Keratinocyte (primary cell): ENCODE data around the gene NSUN3. TPM values are rescaled to one million over a fixed set of nuclear protein-coding genes. Genes with fewer than 3 reads are reported as not detected.

ENCODE experiments used
- DNase-seq: peaks from one replicate; pipeline ENCODE4 v3.0.0-alpha.2; 2011; ENCODE audit warnings: low read depth, missing footprints, low spot score
- FAIRE-seq: peaks from 2 replicates; lab custom pipeline; 2011; peaks lifted over from hg19 to GRCh38; lab: Jason Lieb, UNC
- H2AFZ ChIP-seq: 2 replicates; pipeline ENCODE4 v1.6.0; 2012; ENCODE audit warnings: low read length, control low read depth, inconsistent platforms; ENCODE audit not compliant: control insufficient read depth
- H3K27ac ChIP-seq: 2 replicates; pipeline ENCODE4 v1.5.1; 2011; ENCODE audit warnings: low read length; ENCODE audit not compliant: control insufficient read depth, insufficient read depth
- H3K27me3 ChIP-seq: 3 replicates; pipeline ENCODE4 v1.6.0; 2011; ENCODE audit warnings: low read length; ENCODE audit not compliant: control insufficient read depth, insufficient read depth; ENCODE audit errors: extremely low read depth
- H3K36me3 ChIP-seq, 2 experiments: 2 replicates in 1 of 2; 3 replicates in 1 of 2; pipeline ENCODE4 v1.5.1; 2011; ENCODE audit warnings: low read length in 2 of 2, mild to moderate bottlenecking in 1 of 2; ENCODE audit not compliant: control insufficient read depth in 2 of 2, insufficient read depth in 2 of 2; ENCODE audit errors: extremely low read depth in 1 of 2
- H3K4me1 ChIP-seq: 3 replicates; pipeline ENCODE4 v1.5.1; 2011; ENCODE audit warnings: low read length; ENCODE audit not compliant: control insufficient read depth, insufficient read depth; ENCODE audit errors: extremely low read depth
- H3K4me2 ChIP-seq: 3 replicates; pipeline ENCODE4 v1.6.0; 2011; ENCODE audit warnings: low read depth, low read length; ENCODE audit not compliant: control insufficient read depth, insufficient read depth; ENCODE audit errors: extremely low read depth
- H3K4me3 ChIP-seq, 3 experiments: fragments of 200-600 bp in 1 of 3; sonication (generic) in 1 of 3; 2 replicates in 2 of 3; 3 replicates in 1 of 3; pipeline ENCODE4 v1.5.1; 2011 to 2016; ENCODE audit warnings: low read length in 3 of 3, mild to moderate bottlenecking in 3 of 3, control low read depth in 2 of 3, inconsistent platforms in 1 of 3, low read depth in 1 of 3, mixed read lengths in 1 of 3, mixed run types in 1 of 3, moderate library complexity in 1 of 3; ENCODE audit not compliant: control insufficient read depth in 2 of 3, insufficient read depth in 2 of 3; ENCODE audit errors: extremely low read depth in 1 of 3
- H3K79me2 ChIP-seq: 2 replicates; pipeline ENCODE4 v1.6.0; 2012; ENCODE audit warnings: low read length; ENCODE audit not compliant: control insufficient read depth, insufficient read depth
- H3K9ac ChIP-seq: 3 replicates; pipeline ENCODE4 v1.6.0; 2011; ENCODE audit warnings: low read length; ENCODE audit not compliant: control insufficient read depth, insufficient read depth; ENCODE audit errors: extremely low read depth
- H3K9me1 ChIP-seq: 3 replicates; pipeline ENCODE4 v1.6.0; 2011; ENCODE audit warnings: low read length; ENCODE audit not compliant: control insufficient read depth, insufficient read depth; ENCODE audit errors: extremely low read depth
- H3K9me3 ChIP-seq: 2 replicates; pipeline ENCODE4 v1.5.1; 2012; ENCODE audit warnings: low read depth, low read length; ENCODE audit not compliant: control insufficient read depth
- H4K20me1 ChIP-seq: 3 replicates; pipeline ENCODE4 v1.6.0; 2011; ENCODE audit warnings: low read length; ENCODE audit not compliant: control insufficient read depth, insufficient read depth; ENCODE audit errors: extremely low read depth
- CTCF ChIP-seq, 3 experiments: IDR thresholded peaks in 1 of 3; conservative IDR thresholded peaks in 1 of 3; optimal IDR thresholded peaks in 1 of 3; 2 replicates in 2 of 3; 3 replicates in 1 of 3; pipeline versions ENCODE3 to v1.5.1; 2011; ENCODE audit warnings: low read length in 3 of 3, mild to moderate bottlenecking in 3 of 3, moderate library complexity in 2 of 3, control low read depth in 1 of 3, inconsistent platforms in 1 of 3; ENCODE audit not compliant: insufficient read depth in 2 of 3; ENCODE audit errors: extremely low read depth in 1 of 3
- EZH2 ChIP-seq: IDR thresholded peaks from one replicate; pipeline ENCODE4 v1.6.1; 2012; ENCODE audit warnings: inconsistent platforms, mild to moderate bottlenecking, low read length, moderate library complexity
- dilution Hi-C: fragments of 300-500 bp; cut with MboI; formaldehyde crosslinking; loops from one replicate; pipeline ENCODE4 v1.7.0; 2020; ENCODE audit warnings: low sequenced_read_pairs; ENCODE audit not compliant: extremely low pct_ligation_motif_present
- polyA plus RNA-seq, 5 experiments: library from polyadenylated mRNA; depleted of rRNA in 3 of 5; stranded (reverse) in 3 of 5; stranded (forward) in 1 of 5; unstranded in 1 of 5; fragments of >200 nt; gene quantifications; 1 replicate in 1 of 5; 2 replicates in 3 of 5; 3 replicates in 1 of 5; pipeline versions ENCODE4 v1.2.1 to v1.2.3, GENCODE V29; 2011 to 2012; ENCODE audit warnings: missing spikeins in 2 of 5, low read depth in 1 of 5, low replicate concordance in 1 of 5

NSUN3 gene
- polyA plus RNA-seq, 1 donor (not counting 4 experiments of a cell fraction or from before 2014, with no cell fraction given): 6.4 TPM

GRCh38 chr3:94070341-94070911 is 7.6 kb downstream of the NSUN3 start:
- dilution Hi-C loops: no loop called here
- no peaks in the 10 kb centered on the region for H3K9me1 ChIP-seq
- no peak overlapping the region for H2AFZ ChIP-seq
- no peaks in the 10 kb centered on the region for H4K20me1 ChIP-seq
- H3K79me2 ChIP-seq: no peaks in the 10 kb centered on the region
- peaks cover 0 to 3% of the 10 kb centered on the region in 2 experiments for H3K36me3 ChIP-seq
- no peak for DNase-seq
- no peaks in the 10 kb centered on the region for H3K27me3 ChIP-seq
- H3K27ac ChIP-seq: no peak overlapping the region
- H3K9me3 ChIP-seq: no peaks in the 10 kb centered on the region
- no peak overlapping the region for H3K4me2 ChIP-seq
- H3K4me3 ChIP-seq: no peak overlapping the region
- no peak overlapping the region for H3K9ac ChIP-seq
- FAIRE-seq: no peak
- no peaks in the 10 kb centered on the region for H3K4me1 ChIP-seq
- TF ChIP-seq EZH2: no peak
- no peak for TF ChIP-seq CTCF (optimal IDR thresholded peaks at IDR 0.05 in 1 of 3, IDR thresholded peaks at IDR 0.05 in 1 of 3, conservative IDR thresholded peaks at IDR 0.05 in 1 of 3; ENCODE audit: extremely low read depth in 1 of 3, insufficient read depth in 2 of 3, low read length in 3 of 3)

GRCh38 chr3:94071713-94072284 is 8.9 kb downstream of the NSUN3 start:
- Histone ChIP-seq H4K20me1 (no peaks in the 10 kb centered on the region), H3K4me1 (no peaks in the 10 kb centered on the region), H3K9me3 (no peaks in the 10 kb centered on the region), H2AFZ (no peak overlapping the region), H3K4me2 (no peak overlapping the region), H3K9ac (no peak overlapping the region), H3K36me3 (peaks cover 0 to 3% of the 10 kb centered on the region in 2 experiments), H3K4me3 (no peak overlapping the region), H3K9me1 (no peaks in the 10 kb centered on the region), H3K79me2 (no peaks in the 10 kb centered on the region), H3K27me3 (no peaks in the 10 kb centered on the region), H3K27ac (no peak overlapping the region)
- TF ChIP-seq EZH2: no peak
- TF ChIP-seq CTCF (optimal IDR thresholded peaks at IDR 0.05 in 1 of 3, IDR thresholded peaks at IDR 0.05 in 1 of 3, conservative IDR thresholded peaks at IDR 0.05 in 1 of 3; ENCODE audit: extremely low read depth in 1 of 3, insufficient read depth in 2 of 3, low read length in 3 of 3): no peak
- dilution Hi-C loops: no loop called here
- FAIRE-seq: no peak
- no peak for DNase-seq
